HG02588 (cell line): ENCODE data around the gene DYDC2.
"Not testable (repeated sequence)": the region's sequence is repeated elsewhere in the genome, so short reads cannot be mapped to it uniquely, and the experiment has no call there.

ENCODE experiments used
- ATAC-seq: cut with Tn5 transposase; IDR thresholded peaks from one replicate; pipeline ENCODE4 v1.9.1; 2021; ENCODE audit warnings: mild to moderate bottlenecking, moderate library complexity; ENCODE audit not compliant: unreplicated experiment

DYDC2 gene

DNA sequence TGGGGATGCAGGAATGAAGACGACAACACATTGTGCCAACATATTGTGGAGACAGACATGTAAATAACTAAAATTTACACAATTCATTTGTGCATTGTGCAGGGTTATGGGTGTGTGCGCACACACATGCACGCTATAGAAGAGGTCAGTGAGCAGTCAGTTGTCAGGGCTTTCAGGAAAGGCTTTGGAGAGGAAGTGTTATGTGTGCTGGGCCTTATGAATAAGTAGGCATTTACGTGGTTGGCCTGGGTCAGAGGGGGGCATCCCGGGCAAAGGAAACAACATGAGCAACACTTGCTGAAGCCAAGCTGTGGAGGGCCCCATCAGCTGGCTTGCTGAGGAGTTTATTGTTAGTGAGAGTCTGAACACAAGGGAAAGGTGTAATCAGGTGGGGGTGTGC is 55.9 kb downstream of the DYDC2 start:
- no peak for ATAC-seq

DNA sequence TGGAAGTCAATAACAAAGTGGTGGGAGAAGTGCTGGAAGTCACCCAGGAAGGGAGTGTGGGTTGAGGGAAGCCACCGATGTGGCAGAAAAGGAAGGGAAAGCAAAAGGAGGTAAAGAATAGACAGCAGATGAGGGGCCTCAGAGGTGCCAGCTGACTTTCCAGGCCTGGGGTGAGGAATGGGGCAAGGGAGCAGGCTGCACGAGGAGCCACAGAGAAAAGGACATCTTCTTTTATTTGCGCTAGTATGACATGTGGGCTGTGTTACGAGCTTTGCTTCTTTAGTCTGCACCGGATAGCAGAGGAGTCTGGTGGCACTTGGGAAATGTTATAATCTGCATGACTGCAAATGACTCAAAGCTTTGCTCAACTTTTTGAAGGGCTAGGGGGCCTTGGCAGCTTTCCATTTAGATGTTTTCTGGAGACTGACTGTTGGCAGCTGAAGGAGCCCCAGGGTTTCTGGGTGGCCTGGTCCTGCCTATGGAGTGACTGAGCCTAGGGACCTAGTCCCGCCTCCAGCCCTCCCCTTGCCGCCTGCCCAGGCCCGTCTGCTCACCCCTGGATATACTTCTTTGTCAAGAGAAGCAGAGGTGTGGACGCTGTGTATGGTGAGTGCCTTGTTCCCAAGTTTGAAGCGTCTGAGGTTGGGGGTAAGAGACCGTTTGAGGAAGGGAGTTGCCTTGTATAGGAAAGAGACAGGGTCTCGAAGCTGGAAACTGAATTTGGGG is 56.9 kb downstream of the DYDC2 start:
- ATAC-seq: no peak

DNA sequence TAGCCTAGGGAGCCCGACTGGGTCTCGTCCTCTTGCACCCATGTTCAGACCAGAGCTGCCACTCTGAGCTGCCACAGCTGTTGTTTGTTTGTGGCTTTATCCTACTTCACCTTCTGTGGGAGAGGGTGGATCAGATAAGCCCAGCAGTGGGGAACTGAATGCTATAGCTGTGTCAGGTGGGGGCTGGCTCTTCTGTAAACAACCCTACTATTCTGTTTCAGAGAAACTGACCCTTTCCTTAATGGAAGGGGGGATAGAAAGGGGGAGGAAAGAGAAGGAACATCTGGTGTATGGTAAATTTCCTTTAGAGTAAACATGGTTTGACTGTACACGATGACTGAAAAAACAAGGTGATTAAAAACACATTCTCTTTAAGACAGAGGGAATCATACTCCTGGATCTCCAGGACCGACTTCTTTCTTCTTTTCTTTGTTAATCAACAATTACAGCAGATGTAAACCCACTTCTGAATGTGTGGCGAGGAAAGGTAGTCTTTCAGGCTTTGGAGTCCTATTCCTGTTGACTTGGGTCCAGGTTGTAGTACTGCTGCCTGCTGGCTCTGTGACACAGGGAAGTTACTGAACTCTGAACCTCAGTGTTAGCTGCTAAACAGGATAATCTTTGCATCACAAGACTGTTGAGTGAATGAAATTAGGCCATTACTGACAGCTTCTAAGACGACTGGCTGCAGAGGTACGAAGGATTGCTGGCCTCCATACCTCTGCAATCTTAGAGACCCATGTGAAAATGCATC is 57.7 kb downstream of the DYDC2 start:
- ATAC-seq: no peak

DNA sequence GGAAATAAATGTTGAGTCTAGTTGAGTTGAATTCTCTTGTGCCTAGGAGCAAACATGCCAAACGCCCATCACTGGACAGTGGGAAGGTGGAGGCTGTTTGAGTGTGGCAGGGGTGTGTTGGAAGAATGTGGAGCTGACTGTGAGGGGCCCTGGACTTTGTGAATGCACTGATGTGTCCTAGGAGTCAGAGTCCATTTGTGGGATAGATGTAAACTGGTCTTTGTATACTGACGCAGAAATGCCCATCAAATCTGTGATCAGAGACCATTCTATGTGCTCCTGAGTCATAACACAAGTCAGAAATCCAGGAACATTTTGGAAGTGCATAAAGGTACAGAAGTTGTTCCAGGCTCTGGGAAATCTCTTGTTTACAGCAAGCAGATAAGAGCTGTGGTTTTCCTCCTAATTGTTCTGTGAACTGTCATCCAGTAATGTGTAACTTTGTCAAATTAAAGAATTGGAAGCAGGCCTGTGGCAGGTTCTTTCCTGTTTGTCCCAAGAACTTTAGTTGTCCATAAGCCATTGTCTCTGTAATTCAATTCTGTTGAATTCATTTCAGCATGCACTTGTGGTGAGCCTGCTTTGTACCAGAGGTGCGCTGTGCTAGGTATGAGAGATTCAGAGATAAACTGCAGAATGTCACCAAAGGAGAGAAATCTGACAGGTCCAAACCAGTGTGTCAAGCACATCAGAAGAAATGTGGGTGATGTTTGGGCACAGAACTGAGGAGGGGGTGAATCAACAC is 59.3 kb downstream of the DYDC2 start:
- no peak for ATAC-seq

DNA sequence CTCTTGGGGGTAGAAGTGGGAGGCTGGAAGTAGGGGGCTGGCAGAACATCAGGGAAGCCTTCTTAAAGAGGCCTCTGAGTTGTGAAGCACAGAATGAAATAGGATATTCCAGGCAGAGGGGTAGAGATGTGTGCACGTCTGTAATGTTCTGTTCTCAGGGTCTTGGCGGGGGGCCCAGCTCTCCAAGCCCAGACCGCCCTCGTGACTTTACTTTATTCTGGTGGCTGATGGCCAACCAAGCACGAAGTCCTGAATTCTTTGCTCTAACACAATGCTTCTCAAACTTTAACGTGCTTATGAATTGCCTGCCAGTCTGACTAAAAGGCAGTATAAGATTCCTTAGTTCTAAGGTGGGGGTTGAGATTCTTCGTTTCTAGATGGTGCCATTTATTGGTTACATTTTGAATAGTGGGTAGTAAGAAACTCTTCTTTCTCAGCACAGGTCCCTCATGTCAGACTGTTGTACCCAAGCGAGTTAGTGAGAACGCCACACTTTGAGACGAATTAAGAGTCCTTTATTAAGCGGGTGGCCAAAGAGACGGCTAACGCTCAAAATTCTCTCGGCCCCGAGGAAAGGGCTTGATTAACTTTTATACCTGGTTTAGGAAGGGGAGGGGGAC is 60.0 kb downstream of the DYDC2 start:
- ATAC-seq: no peak

DNA sequence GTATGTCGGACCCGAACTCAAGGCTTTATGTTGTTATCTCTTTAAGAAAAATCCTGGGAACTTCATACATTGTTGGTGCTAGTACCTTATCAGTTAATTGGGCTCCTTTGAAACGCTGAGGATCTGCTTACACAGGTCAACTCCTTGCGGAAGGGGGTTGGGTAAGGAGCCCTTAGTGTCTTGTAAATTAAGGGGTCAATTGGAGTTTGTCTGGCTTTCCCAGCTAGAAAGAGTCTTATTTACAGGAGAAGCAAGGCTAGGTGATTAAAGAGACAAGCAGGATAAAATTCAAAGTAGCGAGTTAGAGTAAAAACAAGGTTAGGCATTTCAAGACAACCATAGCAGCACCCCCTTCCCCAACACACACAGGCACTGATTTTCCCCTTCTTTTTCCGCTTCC is 60.7 kb downstream of the DYDC2 start:
- ATAC-seq: not testable (repeated sequence)
